Keratinocyte (primary cell): Measurements from ENCODE around the gene PXDN.

Source experiments
- CTCF ChIP-seq, 3 experiments: IDR thresholded peaks in 1 of 3; conservative IDR thresholded peaks in 1 of 3; optimal IDR thresholded peaks in 1 of 3; 2 replicates in 2 of 3; 3 replicates in 1 of 3; pipeline versions ENCODE3 to v1.5.1; 2011; ENCODE audit warnings: low read length in 3 of 3, mild to moderate bottlenecking in 3 of 3, moderate library complexity in 2 of 3, control low read depth in 1 of 3, inconsistent platforms in 1 of 3; ENCODE audit not compliant: insufficient read depth in 2 of 3; ENCODE audit errors: extremely low read depth in 1 of 3
- EZH2 ChIP-seq: IDR thresholded peaks from one replicate; pipeline ENCODE4 v1.6.1; 2012; ENCODE audit warnings: inconsistent platforms, mild to moderate bottlenecking, low read length, moderate library complexity

GRCh38 chr2:1728821-1729220 lies 15.5 kb downstream of the PXDN start:
- TF ChIP-seq CTCF (optimal IDR thresholded peaks at IDR 0.05 in 1 of 3, IDR thresholded peaks at IDR 0.05 in 1 of 3, conservative IDR thresholded peaks at IDR 0.05 in 1 of 3; ENCODE audit: extremely low read depth in 1 of 3, insufficient read depth in 2 of 3, low read length in 3 of 3) (no peak), EZH2 (no peak)
